K562 (cell line): ENCODE results near the gene OTOL1. TPM values are rescaled to one million over a fixed set of nuclear protein-coding genes. Genes with fewer than 3 reads are reported as not detected.

ENCODE experiments used
- ATAC-seq: fragments of 200-7000 bp; cut with Tn5 transposase; 3 replicates; pipeline ENCODE4 v1.9.1; 2020; ENCODE audit warnings: moderate library complexity
- BruUV-seq: library from RNA; stranded (reverse); fragments of 400-500 nt; replicated peaks from 2 replicates; lab custom pipeline; 2021; lab: Mats Ljungman, UMichigan
- CTCF ChIA-PET: fragments of 300-600 bp; formaldehyde crosslinking; extraction: SDS; loops from one replicate; lab custom pipeline; 2021; ENCODE audit warnings: low intra/inter-chr PET ratio; lab: Yijun Ruan, JAX
- POLR2A ChIA-PET: fragments of 300-600, 350-650 bp; sonication (Branson Sonifier 250); formaldehyde crosslinking; extraction: SDS; loops from one replicate; lab custom pipeline; 2021; ENCODE audit warnings: antibody characterized with exemption, inconsistent platforms; lab: Yijun Ruan, JAX
- DNase-seq, 4 experiments: peaks; one replicate each; pipeline versions ENCODE4 v3.0.0 to v3.0.0-alpha.2; 2011 to 2018; ENCODE audit warnings: low spot score in 3 of 4, mixed read lengths in 3 of 4; ENCODE audit errors: extremely low read depth in 1 of 4
- FAIRE-seq: peaks from 2 replicates; lab custom pipeline; 2011; peaks lifted over from hg19 to GRCh38; lab: Jason Lieb, UNC
- H2AFZ ChIP-seq: 2 replicates; pipeline ENCODE4 v1.6.0; 2011; ENCODE audit warnings: low read depth, low read length, control low read depth, inconsistent platforms
- H3K27ac ChIP-seq: fragments of 200-600 bp; 3 replicates; pipeline ENCODE4 v1.8.0; 2011; ENCODE audit warnings: low read depth, mild to moderate bottlenecking, control low read depth, inconsistent platforms, low read length, moderate library complexity, mixed read lengths; ENCODE audit errors: extremely low read depth
- H3K27me3 ChIP-seq, 2 experiments: fragments of 300-600 bp in 1 of 2; 2 replicates in 1 of 2; 3 replicates in 1 of 2; pipeline versions ENCODE4 v1.6.0 to v1.8.0; 2011; ENCODE audit warnings: inconsistent platforms in 2 of 2, low read length in 2 of 2, mild to moderate bottlenecking in 1 of 2, mixed read lengths in 1 of 2, moderate library complexity in 1 of 2; ENCODE audit not compliant: control insufficient read depth in 2 of 2, insufficient read depth in 2 of 2
- H3K36me3 ChIP-seq: fragments of 300-600 bp; 3 replicates; pipeline ENCODE4 v1.8.0; 2011; ENCODE audit warnings: mild to moderate bottlenecking, low read length, inconsistent platforms; ENCODE audit not compliant: control insufficient read depth, insufficient read depth
- H3K4me1 ChIP-seq, 2 experiments: fragments of 200-600 bp in 1 of 2; replicated peaks in 1 of 2; 2 replicates in 1 of 2; 3 replicates in 1 of 2; pipeline versions ENCODE4 v1.5.1 to v1.8.0; 2011; ENCODE audit warnings: inconsistent platforms in 2 of 2, low read length in 2 of 2, mild to moderate bottlenecking in 1 of 2, mixed read lengths in 1 of 2, moderate library complexity in 1 of 2; ENCODE audit not compliant: control insufficient read depth in 2 of 2, insufficient read depth in 2 of 2
- H3K4me2 ChIP-seq: 2 replicates; pipeline ENCODE4 v1.6.1; 2011; ENCODE audit warnings: low read length, control low read depth, inconsistent platforms, mixed read lengths; ENCODE audit not compliant: insufficient read depth
- H3K4me3 ChIP-seq: fragments of 200-600 bp; sonication (generic), shearing (Covaris generic); 2 replicates; pipeline ENCODE4 v1.5.1; 2016; ENCODE audit warnings: control low read depth, inconsistent platforms
- H3K79me2 ChIP-seq: fragments of 200-600 bp; 3 replicates; pipeline ENCODE4 v1.8.0; 2011; ENCODE audit warnings: low read length, inconsistent platforms; ENCODE audit not compliant: control insufficient read depth, insufficient read depth
- H3K9ac ChIP-seq, 2 experiments: 2 replicates each; pipeline versions ENCODE4 v1.6.0 to v1.6.1; 2011; ENCODE audit warnings: low read depth in 2 of 2, low read length in 2 of 2, control low read depth in 1 of 2, inconsistent platforms in 1 of 2, mild to moderate bottlenecking in 1 of 2, mixed read lengths in 1 of 2; ENCODE audit not compliant: insufficient read depth in 1 of 2
- H3K9me1 ChIP-seq: one replicate; pipeline ENCODE4 v1.6.0; 2011; ENCODE audit warnings: inconsistent platforms, mild to moderate bottlenecking, low read length, moderate library complexity; ENCODE audit not compliant: control insufficient read depth, insufficient read depth
- H3K9me3 ChIP-seq: replicated peaks from 2 replicates; pipeline ENCODE4 v1.5.1; 2011; ENCODE audit warnings: low read depth, low read length, inconsistent platforms; ENCODE audit not compliant: control insufficient read depth, insufficient read depth
- H4K20me1 ChIP-seq: replicated peaks from 2 replicates; pipeline ENCODE4 v1.6.1; 2011; ENCODE audit warnings: low read length, inconsistent platforms, mixed read lengths; ENCODE audit not compliant: control insufficient read depth, insufficient read depth
- E2F8 ChIP-seq: fragments of 450-650 bp; IDR thresholded peaks from 2 replicates; pipeline ENCODE4 v1.7.1; 2018; ENCODE audit warnings: mild to moderate bottlenecking, low read depth; ENCODE audit not compliant: partially characterized antibody
- FOXK2 ChIP-seq, 2 experiments: fragments of 450-650 bp; IDR thresholded peaks in 1 of 2; conservative IDR thresholded peaks in 1 of 2; 2 replicates each; pipeline ENCODE4 v1.6.1; 2016; ENCODE audit warnings: low read depth in 2 of 2, mild to moderate bottlenecking in 1 of 2
- FUS ChIP-seq: fragments of 200-400 bp; formaldehyde crosslinking; optimal IDR thresholded peaks from 2 replicates; pipeline ENCODE3; 2017; ENCODE audit warnings: low read depth, low read length
- IRF2 ChIP-seq: sonication (generic); formaldehyde crosslinking; IDR thresholded peaks from 2 replicates; pipeline ENCODE4 v1.8.1; 2022; ENCODE audit warnings: mild to moderate bottlenecking, missing genetic modification reagents
- KDM2B ChIP-seq: fragments of 250-450 bp; sonication (Bioruptor Pico); IDR thresholded peaks from 2 replicates; pipeline ENCODE4 v1.8.0; 2021; ENCODE audit warnings: mild to moderate bottlenecking, moderate library complexity
- MAZ ChIP-seq, 2 experiments: fragments of 450-650 bp in 1 of 2; sonication (generic) in 1 of 2; formaldehyde crosslinking; IDR thresholded peaks in 1 of 2; conservative IDR thresholded peaks in 1 of 2; 2 replicates each; pipeline versions ENCODE4 v1.4.0 to v1.5.0; 2020; ENCODE audit warnings: mild to moderate bottlenecking in 1 of 2, missing genetic modification reagents in 1 of 2
- MBD2 ChIP-seq: sonication (generic); IDR thresholded peaks from 2 replicates; pipeline ENCODE4 v1.6.1; 2016; ENCODE audit warnings: low read depth, borderline replicate concordance
- TFAM ChIP-seq: fragments of 250-450 bp; sonication (Bioruptor Pico); conservative IDR thresholded peaks from 2 replicates; pipeline ENCODE4 v1.5.0; 2021; ENCODE audit warnings: mild to moderate bottlenecking, moderate library complexity
- ZBTB49 ChIP-seq: sonication (generic); formaldehyde crosslinking; IDR thresholded peaks from 2 replicates; pipeline ENCODE4 v1.8.0; 2022; ENCODE audit warnings: missing genetic modification reagents, mild to moderate bottlenecking, borderline replicate concordance
- ZNF134 ChIP-seq: fragments of 250-450 bp; sonication (Bioruptor Pico); conservative IDR thresholded peaks from 2 replicates; pipeline ENCODE4 v1.4.0; 2020
- ZNF232 ChIP-seq: sonication (generic); formaldehyde crosslinking; IDR thresholded peaks from 2 replicates; pipeline ENCODE4 v1.8.0; 2022; ENCODE audit warnings: mild to moderate bottlenecking, missing genetic modification reagents
- ZNF277 ChIP-seq: fragments of 250-450 bp; sonication (Bioruptor Pico); IDR thresholded peaks from 2 replicates; pipeline ENCODE4 v1.8.0; 2022; ENCODE audit warnings: inconsistent platforms, mild to moderate bottlenecking, moderate library complexity, borderline replicate concordance
- ZNF395 ChIP-seq: fragments of 200-800 bp; sonication (Bioruptor generic); IDR thresholded peaks from 2 replicates; pipeline ENCODE4 v1.6.1; 2017; ENCODE audit warnings: missing genetic modification characterization, missing compliant biosample characterization
- ZNF75A ChIP-seq: fragments of 450-650 bp; formaldehyde crosslinking; IDR thresholded peaks from 2 replicates; pipeline ENCODE4 v1.4.0; 2020; ENCODE audit warnings: mild to moderate bottlenecking
- in situ Hi-C: fragments of 300-500 bp; cut with MboI; formaldehyde crosslinking; loops from 4 replicates; pipeline ENCODE4 v1.15.0; 2018; ENCODE audit warnings: inconsistent platforms, mixed read lengths
- intact Hi-C: fragments of 100-400 bp; cut with micrococcal nuclease; formaldehyde crosslinking; loops from 2 replicates; pipeline ENCODE4 v1.14.2; 2022
- polyA plus RNA-seq, 8 experiments: library from polyadenylated mRNA; depleted of rRNA in 4 of 8; stranded (reverse) in 5 of 8; unstranded in 3 of 8; fragments of >200 nt; fragmentation: Nextera tagmentation in 2 of 8; fragmentation: Illumina TruSeq in 1 of 8; extraction: Ambion mirVana in 2 of 8; extraction: Trizol in 1 of 8; gene quantifications; 2 replicates each; pipeline versions ENCODE4 v1.2.1 to v1.2.3, GENCODE V29; 2011 to 2014; ENCODE audit warnings: inconsistent platforms in 1 of 8, missing spikeins in 1 of 8
- total RNA-seq, 7 experiments: library from RNA; depleted of rRNA in 6 of 7; stranded (reverse); fragments of >200 nt in 6 of 7; fragmentation: Illumina TruSeq in 2 of 7; extraction: Trizol in 2 of 7; gene quantifications; 2 replicates each; pipeline versions ENCODE4 v1.2.1 to v1.2.3, GENCODE V29; 2011 to 2021; ENCODE audit warnings: low replicate concordance in 1 of 7

Gene OTOL1
- total and polyA plus RNA-seq, 9 of the 15 experiments (the other 6 are each of a cell fraction or from before 2014, with no cell fraction given): not detected

- Histone ChIP-seq H3K9me1 (no peaks in the 10 kb centered on the region), H3K9ac (no peak overlapping the region), H3K4me3 (no peak overlapping the region), H3K27ac (no peak overlapping the region), H3K36me3 (no peaks in the 10 kb centered on the region), H2AFZ (no peak overlapping the region), H3K79me2 (no peaks in the 10 kb centered on the region), H4K20me1 (no peaks in the 10 kb centered on the region), H3K27me3 (no peaks in the 10 kb centered on the region), H3K9me3 (no peaks in the 10 kb centered on the region), H3K4me1 (no peaks in the 10 kb centered on the region), H3K4me2 (no peak overlapping the region)
- intact Hi-C loops (no loop called here), in situ Hi-C loops (no loop called here)
- FAIRE-seq: no peak
- no peak for ATAC-seq
- DNase-seq: no peak
- ChIA-PET POLR2A (no interaction called here), CTCF (no interaction called here)
- no TSS peak for BruUV-seq
- TF ChIP-seq MAZ (CRISPR knock-in tag; conservative IDR thresholded peaks at IDR 0.05 in 1 of 2, IDR thresholded peaks at IDR 0.05 in 1 of 2) (no peak), ZNF395 (no peak), ZNF277 (CRISPR knock-in tag) (no peak), IRF2 (CRISPR knock-in tag) (no peak), FUS (no peak), ZBTB49 (CRISPR knock-in tag) (no peak), MBD2 (no peak), E2F8 (no peak), TFAM (CRISPR knock-in tag) (no peak), ZNF134 (no peak), ZNF75A (CRISPR knock-in tag) (no peak), KDM2B (CRISPR knock-in tag) (no peak), FOXK2 (conservative IDR thresholded peaks at IDR 0.05 in 1 of 2, IDR thresholded peaks at IDR 0.05 in 1 of 2; ENCODE audit: low read depth in 2 of 2) (no peak), ZNF232 (CRISPR knock-in tag) (no peak)
Observed at GRCh38 chr3:161475206-161475605, 21.4 kb upstream of the OTOL1 start.
